Measurements from ENCODE around the gene LPAR2.

Gene LPAR2

DNA sequence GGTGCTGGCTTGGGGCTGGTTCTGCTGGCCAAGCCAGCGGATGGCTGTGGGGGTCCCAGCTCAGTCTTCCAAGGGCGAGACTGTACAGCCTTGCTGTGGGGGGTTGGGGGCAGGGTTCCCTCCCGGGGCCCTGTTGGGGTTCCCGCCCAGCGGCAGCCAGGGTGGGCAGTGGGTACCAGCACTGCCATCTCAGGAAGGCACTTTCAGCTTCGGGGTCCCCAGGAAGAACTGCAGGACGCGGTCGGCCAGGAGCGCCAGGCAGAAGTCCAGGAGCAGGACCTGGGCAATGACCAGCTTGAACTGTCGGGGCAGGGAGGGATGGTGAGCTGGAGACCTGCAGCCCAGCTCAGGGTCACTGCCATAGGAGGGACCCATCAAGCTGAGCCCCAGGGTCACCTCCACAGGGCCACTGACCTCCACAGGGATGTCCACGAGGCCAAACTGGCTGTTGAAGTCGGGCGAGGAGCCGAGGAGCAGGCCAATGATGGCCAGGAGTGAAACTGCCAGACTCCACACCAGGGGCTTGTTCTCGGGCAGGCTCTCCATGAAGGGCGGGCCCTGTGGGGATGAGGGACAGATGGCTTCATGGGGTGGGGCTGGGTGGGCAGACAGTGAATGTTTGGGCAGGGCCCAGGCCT, 17.3 kb upstream of the LPAR2 start:
- TF ChIP-seq, protein P1, sequence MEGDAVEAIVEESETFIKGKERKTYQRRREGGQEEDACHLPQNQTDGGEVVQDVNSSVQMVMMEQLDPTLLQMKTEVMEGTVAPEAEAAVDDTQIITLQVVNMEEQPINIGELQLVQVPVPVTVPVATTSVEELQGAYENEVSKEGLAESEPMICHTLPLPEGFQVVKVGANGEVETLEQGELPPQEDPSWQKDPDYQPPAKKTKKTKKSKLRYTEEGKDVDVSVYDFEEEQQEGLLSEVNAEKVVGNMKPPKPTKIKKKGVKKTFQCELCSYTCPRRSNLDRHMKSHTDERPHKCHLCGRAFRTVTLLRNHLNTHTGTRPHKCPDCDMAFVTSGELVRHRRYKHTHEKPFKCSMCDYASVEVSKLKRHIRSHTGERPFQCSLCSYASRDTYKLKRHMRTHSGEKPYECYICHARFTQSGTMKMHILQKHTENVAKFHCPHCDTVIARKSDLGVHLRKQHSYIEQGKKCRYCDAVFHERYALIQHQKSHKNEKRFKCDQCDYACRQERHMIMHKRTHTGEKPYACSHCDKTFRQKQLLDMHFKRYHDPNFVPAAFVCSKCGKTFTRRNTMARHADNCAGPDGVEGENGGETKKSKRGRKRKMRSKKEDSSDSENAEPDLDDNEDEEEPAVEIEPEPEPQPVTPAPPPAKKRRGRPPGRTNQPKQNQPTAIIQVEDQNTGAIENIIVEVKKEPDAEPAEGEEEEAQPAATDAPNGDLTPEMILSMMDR (conservative IDR thresholded peaks at IDR 0.05; ENCODE audit: low read length) = no peak
- TF ChIP-seq EZH2phosphoT487 (IDR thresholded peaks at IDR 0.05; ENCODE audit: borderline replicate concordance) = no peak
- H3K79me2 ChIP-seq (ENCODE audit: insufficient read depth, low read length) = peaks cover 11% of the 10 kb centered on the region; the same call in 1 of the 2 replicates
- H3F3A ChIP-seq (ENCODE audit: low read depth) = no peaks in the 10 kb centered on the region
- H3K9me3 ChIP-seq (ENCODE audit: insufficient read depth, low read depth, low read length) = no peaks in the 10 kb centered on the region
- H3K9me2 ChIP-seq (replicated peaks; ENCODE audit: low read depth, low read length) = no peaks in the 10 kb centered on the region
- H3K9ac ChIP-seq (ENCODE audit: low read depth, low read length, poor library complexity, severe bottlenecking) = no peak overlapping the region
- no peaks in the 10 kb centered on the region for H4K20me1 ChIP-seq (ENCODE audit: insufficient read depth, low read length, poor library complexity, severe bottlenecking)
- no peak overlapping the region for H3K4me2 ChIP-seq (ENCODE audit: low read depth, low read length, poor library complexity, severe bottlenecking)
- peaks cover 11% of the 10 kb centered on the region for H3K4me1 ChIP-seq (ENCODE audit: insufficient read depth, low read length, poor library complexity, severe bottlenecking)
- H3K4me3 ChIP-seq (ENCODE audit: low read length, poor library complexity, severe bottlenecking) = no peak overlapping the region
- no peaks in the 10 kb centered on the region for H3K27me3 ChIP-seq (ENCODE audit: insufficient read depth, low read length, poor library complexity, severe bottlenecking)
- H3K36me3 ChIP-seq (ENCODE audit: insufficient read depth, low read length) = peaks cover 30% of the 10 kb centered on the region; the same call in 1 of the 2 replicates
- H2AFZ ChIP-seq (ENCODE audit: low read length) = no peak overlapping the region

DNA sequence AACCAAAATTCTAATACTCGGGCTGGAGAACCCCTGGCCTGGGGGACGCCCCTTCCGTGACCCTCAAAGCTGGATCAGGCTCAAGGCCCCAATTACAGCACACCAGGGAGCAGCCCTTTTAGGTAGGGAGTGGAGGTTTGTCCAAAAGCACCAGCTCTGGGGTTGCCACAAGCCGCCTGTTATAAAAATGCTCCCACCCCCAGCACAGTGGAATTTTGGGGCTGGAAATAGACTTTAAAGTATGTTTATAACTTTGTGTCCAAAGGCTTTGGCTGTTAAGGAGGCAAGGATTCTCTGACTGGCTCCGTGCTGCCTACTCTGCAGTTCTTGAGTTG, 16.0 kb upstream of the LPAR2 start:
- peaks cover 11% of the 10 kb centered on the region for H3K4me1 ChIP-seq (ENCODE audit: insufficient read depth, low read length, poor library complexity, severe bottlenecking)
- peaks cover 26% of the 10 kb centered on the region; the same call in 1 of the 2 replicates for H3K36me3 ChIP-seq (ENCODE audit: insufficient read depth, low read length)
- TF ChIP-seq EZH2phosphoT487 (IDR thresholded peaks at IDR 0.05; ENCODE audit: borderline replicate concordance) = no peak
- TF ChIP-seq, protein P1 (conservative IDR thresholded peaks at IDR 0.05; ENCODE audit: low read length) = peak; percentile 6; the same call in 1 of the 2 replicates
- H3K9ac ChIP-seq (ENCODE audit: low read depth, low read length, poor library complexity, severe bottlenecking) = peak overlapping the region; percentile 88
- H3K9me3 ChIP-seq (ENCODE audit: insufficient read depth, low read depth, low read length) = no peaks in the 10 kb centered on the region
- H2AFZ ChIP-seq (ENCODE audit: low read length) = no peak overlapping the region
- H3K9me2 ChIP-seq (replicated peaks; ENCODE audit: low read depth, low read length) = no peaks in the 10 kb centered on the region
- no peaks in the 10 kb centered on the region for H4K20me1 ChIP-seq (ENCODE audit: insufficient read depth, low read length, poor library complexity, severe bottlenecking)
- H3K79me2 ChIP-seq (ENCODE audit: insufficient read depth, low read length) = peaks cover 11% of the 10 kb centered on the region; the same call in 1 of the 2 replicates
- H3F3A ChIP-seq (ENCODE audit: low read depth) = no peaks in the 10 kb centered on the region
- H3K4me3 ChIP-seq (ENCODE audit: low read length, poor library complexity, severe bottlenecking) = peak overlapping the region; percentile 87
- H3K4me2 ChIP-seq (ENCODE audit: low read depth, low read length, poor library complexity, severe bottlenecking) = peak overlapping the region; percentile 98
- H3K27me3 ChIP-seq (ENCODE audit: insufficient read depth, low read length, poor library complexity, severe bottlenecking) = no peaks in the 10 kb centered on the region

DNA sequence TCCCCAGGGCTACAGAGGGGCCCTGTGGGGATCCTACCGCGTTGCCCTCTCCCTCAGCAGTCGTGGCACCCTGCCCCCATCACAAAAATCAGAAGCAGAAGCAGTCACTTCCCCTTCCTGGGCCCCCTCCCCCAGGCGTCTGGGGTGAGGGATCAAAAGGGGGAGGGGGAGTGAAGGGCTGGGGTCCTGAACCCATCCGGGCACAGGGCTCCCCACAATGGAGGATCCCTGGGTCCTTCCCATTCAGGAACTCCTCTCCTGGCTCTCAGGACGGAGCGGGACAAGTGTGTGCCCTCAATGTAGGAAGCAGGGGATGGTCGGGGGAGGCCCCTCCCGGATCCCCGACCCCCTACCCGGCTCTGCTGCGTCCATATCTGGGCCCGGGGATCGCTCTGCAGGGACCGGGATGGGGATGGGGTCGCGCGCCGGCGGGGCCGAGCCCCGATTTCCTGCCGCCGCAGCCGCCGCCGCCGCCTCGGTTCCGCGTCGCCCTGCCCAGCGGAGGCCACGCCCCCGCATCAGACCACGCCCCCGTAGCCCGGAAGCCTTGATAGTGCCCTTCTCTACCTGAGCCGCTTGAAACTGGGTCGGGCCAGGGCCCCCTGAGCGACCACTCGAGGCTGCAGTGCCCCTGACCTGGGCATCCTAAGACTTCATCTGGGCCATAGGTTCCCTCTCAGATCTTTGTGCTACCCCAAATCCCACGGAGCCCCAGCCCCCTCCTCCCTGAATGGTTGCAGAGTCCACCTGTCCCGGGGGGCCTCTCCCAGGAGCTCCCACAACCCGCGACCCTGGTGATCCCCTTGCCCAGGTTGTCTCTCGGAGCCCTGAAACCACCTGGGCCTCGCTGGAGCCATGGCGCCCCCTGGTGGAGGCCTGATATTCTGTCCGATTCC, 15.4 kb upstream of the LPAR2 start, which contains the start of gene GMIP:
Gene GMIP, minus strand, starts transcription at position 500 of the 896 bp plus-strand sequence. Its CDS starts 128 bp downstream, at position 372.
- no peaks in the 10 kb centered on the region for H4K20me1 ChIP-seq (ENCODE audit: insufficient read depth, low read length, poor library complexity, severe bottlenecking)
- H3F3A ChIP-seq (ENCODE audit: low read depth) = no peaks in the 10 kb centered on the region
- peaks cover 11% of the 10 kb centered on the region; the same call in 1 of the 2 replicates for H3K79me2 ChIP-seq (ENCODE audit: insufficient read depth, low read length)
- peak within 1 kb of the TSS; percentile 98 for H3K4me2 ChIP-seq (ENCODE audit: low read depth, low read length, poor library complexity, severe bottlenecking)
- no peaks in the 10 kb centered on the region for H3K9me3 ChIP-seq (ENCODE audit: insufficient read depth, low read depth, low read length)
- peaks cover 11% of the 10 kb centered on the region for H3K4me1 ChIP-seq (ENCODE audit: insufficient read depth, low read length, poor library complexity, severe bottlenecking)
- TF ChIP-seq, protein P1 (conservative IDR thresholded peaks at IDR 0.05; ENCODE audit: low read length) = peak; percentile 91
- no peak for TF ChIP-seq EZH2phosphoT487 (IDR thresholded peaks at IDR 0.05; ENCODE audit: borderline replicate concordance)
- H3K4me3 ChIP-seq (ENCODE audit: low read length, poor library complexity, severe bottlenecking) = peak within 1 kb of the TSS; percentile 87
- H2AFZ ChIP-seq (ENCODE audit: low read length) = peak within 1 kb of the TSS; percentile 79
- H3K27me3 ChIP-seq (ENCODE audit: insufficient read depth, low read length, poor library complexity, severe bottlenecking) = no peaks in the 10 kb centered on the region
- peak within 1 kb of the TSS; percentile 88 for H3K9ac ChIP-seq (ENCODE audit: low read depth, low read length, poor library complexity, severe bottlenecking)
- H3K9me2 ChIP-seq (replicated peaks; ENCODE audit: low read depth, low read length) = no peaks in the 10 kb centered on the region
- peaks cover 26% of the 10 kb centered on the region; the same call in 1 of the 2 replicates for H3K36me3 ChIP-seq (ENCODE audit: insufficient read depth, low read length)
